ENCODE results near the gene PRKACB. TPM values are rescaled to one million over a fixed set of nuclear protein-coding genes. Genes with fewer than 3 reads are reported as not detected.

PRKACB gene
- total RNA-seq, 1 donor from 2014 or later, result 64.9 TPM

DNA sequence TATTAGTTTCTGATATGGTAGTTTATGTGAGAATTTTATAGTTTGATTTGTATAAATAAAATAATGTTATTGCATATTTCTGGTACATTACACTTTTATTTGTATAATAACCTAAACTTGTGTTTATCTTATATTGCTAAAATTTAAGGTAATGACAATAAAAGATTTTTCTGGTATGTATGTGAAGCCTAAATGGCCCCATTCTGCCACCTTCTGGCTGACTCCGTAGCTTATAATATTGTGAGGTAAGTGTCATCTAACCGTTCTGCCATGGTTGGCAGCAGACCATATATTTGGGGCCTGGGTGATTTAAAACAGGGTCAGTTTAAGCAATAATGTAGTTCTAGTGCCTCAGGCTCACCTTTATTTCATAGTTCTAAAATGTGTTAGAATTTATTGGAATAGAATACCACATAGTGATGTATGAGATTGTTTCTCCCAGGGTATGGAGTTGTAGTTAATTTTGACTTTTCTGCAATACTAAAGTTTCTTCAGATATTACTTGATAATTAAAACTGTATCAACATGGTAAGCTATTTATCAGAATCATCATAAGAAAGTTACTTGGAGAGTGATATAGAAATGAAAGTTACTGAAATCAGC lies 21.2 kb upstream of the PRKACB start:
- FAIRE-seq (no peak), DNase-seq (ENCODE audit: low read depth) (peak; percentile 23)
- H3K36me3 Mint-ChIP-seq (ENCODE audit: low read depth, unreplicated experiment), result peaks cover 3% of the 10 kb centered on the region
- H3K27ac Mint-ChIP-seq (ENCODE audit: unreplicated experiment), result no peak overlapping the region
- Histone ChIP-seq H2AFZ (ENCODE audit: low read depth, low read length) (no peak overlapping the region), H3K79me2 (ENCODE audit: insufficient read depth, low read length) (peaks cover 6% of the 10 kb centered on the region), H3K4me2 (ENCODE audit: low read length) (no peak overlapping the region), H3K9ac (ENCODE audit: low read length) (no peak overlapping the region), H3K9me3 (ENCODE audit: insufficient read depth, low read depth, low read length) (no peaks in the 10 kb centered on the region), H3K27me3 (ENCODE audit: insufficient read depth, low read length) (no peaks in the 10 kb centered on the region), H3K4me3 (ENCODE audit: insufficient read depth, low read depth, low read length) (no peak overlapping the region), H3K36me3 (ENCODE audit: insufficient read depth, low read length) (no peaks in the 10 kb centered on the region), H4K20me1 (ENCODE audit: insufficient read depth, low read length) (no peaks in the 10 kb centered on the region), H3K27ac (ENCODE audit: low read depth, low read length) (no peak overlapping the region), H3K4me1 (ENCODE audit: insufficient read depth, low read length) (no peaks in the 10 kb centered on the region)
- TF ChIP-seq, protein P1, sequence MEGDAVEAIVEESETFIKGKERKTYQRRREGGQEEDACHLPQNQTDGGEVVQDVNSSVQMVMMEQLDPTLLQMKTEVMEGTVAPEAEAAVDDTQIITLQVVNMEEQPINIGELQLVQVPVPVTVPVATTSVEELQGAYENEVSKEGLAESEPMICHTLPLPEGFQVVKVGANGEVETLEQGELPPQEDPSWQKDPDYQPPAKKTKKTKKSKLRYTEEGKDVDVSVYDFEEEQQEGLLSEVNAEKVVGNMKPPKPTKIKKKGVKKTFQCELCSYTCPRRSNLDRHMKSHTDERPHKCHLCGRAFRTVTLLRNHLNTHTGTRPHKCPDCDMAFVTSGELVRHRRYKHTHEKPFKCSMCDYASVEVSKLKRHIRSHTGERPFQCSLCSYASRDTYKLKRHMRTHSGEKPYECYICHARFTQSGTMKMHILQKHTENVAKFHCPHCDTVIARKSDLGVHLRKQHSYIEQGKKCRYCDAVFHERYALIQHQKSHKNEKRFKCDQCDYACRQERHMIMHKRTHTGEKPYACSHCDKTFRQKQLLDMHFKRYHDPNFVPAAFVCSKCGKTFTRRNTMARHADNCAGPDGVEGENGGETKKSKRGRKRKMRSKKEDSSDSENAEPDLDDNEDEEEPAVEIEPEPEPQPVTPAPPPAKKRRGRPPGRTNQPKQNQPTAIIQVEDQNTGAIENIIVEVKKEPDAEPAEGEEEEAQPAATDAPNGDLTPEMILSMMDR (IDR thresholded peaks at IDR 0.05; ENCODE audit: insufficient read depth, low read depth, low read length), result peak; percentile 77
- TF ChIP-seq EZH2 (IDR thresholded peaks at IDR 0.05; ENCODE audit: insufficient read depth, low read length), result no peak
- peaks cover 13% of the 10 kb centered on the region for H3K4me1 Mint-ChIP-seq (ENCODE audit: low read depth, unreplicated experiment)
- no peaks in the 10 kb centered on the region for H3K9me3 Mint-ChIP-seq (ENCODE audit: unreplicated experiment)
- H3K27me3 Mint-ChIP-seq (ENCODE audit: low read depth, unreplicated experiment), result no peaks in the 10 kb centered on the region
- H3K4me3 Mint-ChIP-seq (ENCODE audit: unreplicated experiment), result no peak overlapping the region

DNA sequence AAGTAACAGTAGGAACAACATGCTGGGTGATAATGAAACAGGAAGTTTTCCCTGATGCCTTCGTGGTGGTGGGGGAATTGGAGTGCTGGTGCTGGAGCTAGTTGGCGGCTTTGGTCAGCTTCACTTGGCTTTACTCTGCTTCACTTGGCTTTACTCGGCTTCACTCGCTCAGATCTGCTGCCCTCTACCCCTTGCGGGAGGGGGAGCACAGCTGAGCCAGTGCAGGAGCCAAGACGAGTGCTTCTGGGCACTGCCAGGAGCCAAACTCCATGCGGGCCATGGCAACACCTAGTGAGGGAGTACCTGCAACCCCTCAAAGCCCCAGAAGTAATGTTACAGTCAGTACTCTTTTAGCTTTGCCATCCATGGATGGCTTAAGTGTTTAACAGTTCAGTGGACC lies 10.6 kb upstream of the PRKACB start:
- H3K4me3 Mint-ChIP-seq (ENCODE audit: unreplicated experiment), result no peak overlapping the region
- TF ChIP-seq, protein P1 (IDR thresholded peaks at IDR 0.05; ENCODE audit: insufficient read depth, low read depth, low read length), result no peak
- no peak for TF ChIP-seq EZH2 (IDR thresholded peaks at IDR 0.05; ENCODE audit: insufficient read depth, low read length)
- no peak for FAIRE-seq
- H3K4me2 ChIP-seq (ENCODE audit: low read length), result no peak overlapping the region
- H3K27ac ChIP-seq (ENCODE audit: low read depth, low read length), result no peak overlapping the region
- no peaks in the 10 kb centered on the region for H3K4me1 Mint-ChIP-seq (ENCODE audit: low read depth, unreplicated experiment)
- no peaks in the 10 kb centered on the region for H3K9me3 ChIP-seq (ENCODE audit: insufficient read depth, low read depth, low read length)
- H3K36me3 ChIP-seq (ENCODE audit: insufficient read depth, low read length), result no peaks in the 10 kb centered on the region
- no peaks in the 10 kb centered on the region for H4K20me1 ChIP-seq (ENCODE audit: insufficient read depth, low read length)
- H3K27ac Mint-ChIP-seq (ENCODE audit: unreplicated experiment), result no peak overlapping the region
- H3K79me2 ChIP-seq (ENCODE audit: insufficient read depth, low read length), result no peaks in the 10 kb centered on the region
- no peak overlapping the region for H3K4me3 ChIP-seq (ENCODE audit: insufficient read depth, low read depth, low read length)
- no peak overlapping the region for H2AFZ ChIP-seq (ENCODE audit: low read depth, low read length)
- no peaks in the 10 kb centered on the region for H3K27me3 Mint-ChIP-seq (ENCODE audit: low read depth, unreplicated experiment)
- H3K9me3 Mint-ChIP-seq (ENCODE audit: unreplicated experiment), result no peaks in the 10 kb centered on the region
- no peaks in the 10 kb centered on the region for H3K4me1 ChIP-seq (ENCODE audit: insufficient read depth, low read length)
- no peak for DNase-seq (ENCODE audit: low read depth)
- no peak overlapping the region for H3K9ac ChIP-seq (ENCODE audit: low read length)
- H3K36me3 Mint-ChIP-seq (ENCODE audit: low read depth, unreplicated experiment), result no peaks in the 10 kb centered on the region
- H3K27me3 ChIP-seq (ENCODE audit: insufficient read depth, low read length), result no peaks in the 10 kb centered on the region

DNA sequence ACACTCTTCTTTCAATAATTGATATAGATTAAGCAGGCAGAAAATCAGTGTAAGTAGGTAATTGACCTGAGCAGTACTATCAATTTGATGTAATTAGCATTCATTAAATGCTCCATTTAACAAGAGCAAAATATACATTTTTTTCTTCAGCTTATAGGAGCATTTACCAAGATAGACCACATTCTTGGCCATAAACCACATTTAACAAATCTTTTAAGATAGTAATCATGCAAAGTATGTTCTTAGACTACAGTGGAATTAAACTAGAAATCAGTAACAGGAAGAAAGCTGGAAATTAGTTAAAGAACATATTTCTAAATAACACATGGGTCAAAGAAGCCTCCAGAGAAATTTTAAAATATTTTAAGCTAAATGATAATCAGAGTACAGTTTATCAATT lies 8.7 kb upstream of the PRKACB start:
- H3K36me3 Mint-ChIP-seq (ENCODE audit: low read depth, unreplicated experiment), result no peaks in the 10 kb centered on the region

More for the DNA sequence above, 8.7 kb upstream of the PRKACB start:
- Mint-ChIP-seq H3K4me3 (ENCODE audit: unreplicated experiment) (no peak overlapping the region), H3K4me1 (ENCODE audit: low read depth, unreplicated experiment) (no peaks in the 10 kb centered on the region), H3K27ac (ENCODE audit: unreplicated experiment) (no peak overlapping the region), H3K27me3 (ENCODE audit: low read depth, unreplicated experiment) (no peaks in the 10 kb centered on the region), H3K9me3 (ENCODE audit: unreplicated experiment) (no peaks in the 10 kb centered on the region)
- no peaks in the 10 kb centered on the region for H3K27me3 ChIP-seq (ENCODE audit: insufficient read depth, low read length)
- DNase-seq (ENCODE audit: low read depth) (no peak), FAIRE-seq (no peak)
- H3K9ac ChIP-seq (ENCODE audit: low read length), result no peak overlapping the region
- H4K20me1 ChIP-seq (ENCODE audit: insufficient read depth, low read length), result no peaks in the 10 kb centered on the region
- H3K4me1 ChIP-seq (ENCODE audit: insufficient read depth, low read length), result no peaks in the 10 kb centered on the region
- no peaks in the 10 kb centered on the region for H3K79me2 ChIP-seq (ENCODE audit: insufficient read depth, low read length)
- no peak overlapping the region for H2AFZ ChIP-seq (ENCODE audit: low read depth, low read length)
- no peaks in the 10 kb centered on the region for H3K9me3 ChIP-seq (ENCODE audit: insufficient read depth, low read depth, low read length)
- no peak overlapping the region for H3K4me3 ChIP-seq (ENCODE audit: insufficient read depth, low read depth, low read length)
- no peaks in the 10 kb centered on the region for H3K36me3 ChIP-seq (ENCODE audit: insufficient read depth, low read length)
- TF ChIP-seq, protein P1 (IDR thresholded peaks at IDR 0.05; ENCODE audit: insufficient read depth, low read depth, low read length), result no peak
- TF ChIP-seq EZH2 (IDR thresholded peaks at IDR 0.05; ENCODE audit: insufficient read depth, low read length), result no peak
- no peak overlapping the region for H3K27ac ChIP-seq (ENCODE audit: low read depth, low read length)
- H3K4me2 ChIP-seq (ENCODE audit: low read length), result no peak overlapping the region
